HG02763 (cell line): ENCODE measurements around the gene AMER2.

ENCODE experiments used
- ATAC-seq: cut with Tn5 transposase; IDR thresholded peaks from one replicate; pipeline ENCODE4 v1.9.1; 2021; ENCODE audit warnings: mild to moderate bottlenecking, moderate library complexity; ENCODE audit not compliant: unreplicated experiment

Gene AMER2, protein sequence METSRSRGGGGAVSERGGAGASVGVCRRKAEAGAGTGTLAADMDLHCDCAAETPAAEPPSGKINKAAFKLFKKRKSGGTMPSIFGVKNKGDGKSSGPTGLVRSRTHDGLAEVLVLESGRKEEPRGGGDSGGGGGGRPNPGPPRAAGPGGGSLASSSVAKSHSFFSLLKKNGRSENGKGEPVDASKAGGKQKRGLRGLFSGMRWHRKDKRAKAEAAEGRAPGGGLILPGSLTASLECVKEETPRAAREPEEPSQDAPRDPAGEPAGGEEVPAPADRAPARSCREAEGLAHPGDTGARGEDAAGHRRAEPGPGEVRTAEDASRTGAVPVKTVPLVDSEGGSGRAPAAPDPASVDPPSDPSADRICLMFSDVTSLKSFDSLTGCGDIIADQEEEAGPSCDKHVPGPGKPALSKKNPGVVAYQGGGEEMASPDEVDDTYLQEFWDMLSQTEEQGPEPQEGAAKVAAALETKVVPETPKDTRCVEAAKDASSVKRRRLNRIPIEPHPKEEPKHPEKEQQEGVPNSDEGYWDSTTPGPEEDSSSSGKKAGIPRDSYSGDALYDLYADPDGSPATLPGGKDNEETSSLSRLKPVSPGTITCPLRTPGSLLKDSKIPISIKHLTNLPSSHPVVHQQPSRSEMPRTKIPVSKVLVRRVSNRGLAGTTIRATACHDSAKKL

DNA sequence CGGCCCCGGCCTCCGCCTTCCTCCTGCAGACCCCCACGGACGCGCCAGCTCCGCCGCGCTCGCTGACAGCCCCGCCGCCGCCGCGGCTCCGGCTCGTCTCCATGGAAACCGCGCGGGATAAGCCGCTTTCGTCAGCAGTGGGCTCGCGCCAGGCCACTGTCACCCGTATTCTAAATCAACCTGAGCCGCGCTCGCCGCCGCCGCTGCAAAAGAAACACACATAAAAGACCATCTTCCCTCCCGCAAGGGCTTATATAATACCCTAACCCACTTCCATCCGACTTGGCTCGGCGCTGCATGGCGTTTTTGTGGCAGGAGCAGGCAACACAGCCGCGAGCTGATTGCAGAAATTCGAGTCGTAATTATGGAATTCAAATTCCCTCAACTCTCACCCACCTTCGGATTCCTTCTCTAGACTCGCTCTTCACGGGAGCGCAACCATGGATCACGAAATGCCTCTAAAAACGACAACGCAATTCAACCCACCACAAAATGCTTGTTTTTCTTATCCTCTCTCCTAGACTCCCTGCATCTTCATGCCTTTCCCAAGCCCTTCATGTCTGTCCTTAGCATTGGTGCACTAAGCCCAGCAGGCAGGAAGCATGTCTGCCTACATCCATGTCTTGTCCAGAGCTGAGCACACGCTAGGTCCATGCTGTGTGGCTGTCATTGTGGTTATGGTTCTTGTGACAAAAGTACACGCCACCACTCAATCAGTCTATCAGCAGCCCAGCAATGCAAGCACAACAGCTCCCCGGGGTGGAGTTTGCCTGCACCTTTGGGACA is at the start of gene AMER2:
AMER2 (minus strand) TSS at position 772 of the 786 bp plus-strand sequence; CDS start at position 103, 669 bp downstream.
- ATAC-seq = no peak

DNA sequence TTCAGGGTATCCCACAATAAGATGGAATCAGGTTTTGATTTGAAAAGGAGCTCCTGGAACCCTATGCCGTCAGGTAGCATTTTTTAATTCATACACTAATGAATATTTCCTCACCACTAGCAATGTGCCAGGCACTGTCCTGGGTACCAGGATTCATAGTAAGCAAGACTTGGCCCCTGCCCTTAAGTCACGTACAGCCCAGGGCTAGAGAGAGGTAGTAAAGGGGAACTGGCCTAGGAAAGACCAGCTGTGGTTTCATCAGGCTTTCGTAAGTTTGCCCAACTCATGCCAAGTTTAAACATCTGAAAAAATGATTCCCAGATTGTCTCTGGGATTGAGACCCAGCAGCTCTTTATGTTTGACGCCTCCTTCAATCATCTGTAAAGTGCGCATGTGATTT is 45.9 kb upstream of the AMER2 start:
- no peak for ATAC-seq

DNA sequence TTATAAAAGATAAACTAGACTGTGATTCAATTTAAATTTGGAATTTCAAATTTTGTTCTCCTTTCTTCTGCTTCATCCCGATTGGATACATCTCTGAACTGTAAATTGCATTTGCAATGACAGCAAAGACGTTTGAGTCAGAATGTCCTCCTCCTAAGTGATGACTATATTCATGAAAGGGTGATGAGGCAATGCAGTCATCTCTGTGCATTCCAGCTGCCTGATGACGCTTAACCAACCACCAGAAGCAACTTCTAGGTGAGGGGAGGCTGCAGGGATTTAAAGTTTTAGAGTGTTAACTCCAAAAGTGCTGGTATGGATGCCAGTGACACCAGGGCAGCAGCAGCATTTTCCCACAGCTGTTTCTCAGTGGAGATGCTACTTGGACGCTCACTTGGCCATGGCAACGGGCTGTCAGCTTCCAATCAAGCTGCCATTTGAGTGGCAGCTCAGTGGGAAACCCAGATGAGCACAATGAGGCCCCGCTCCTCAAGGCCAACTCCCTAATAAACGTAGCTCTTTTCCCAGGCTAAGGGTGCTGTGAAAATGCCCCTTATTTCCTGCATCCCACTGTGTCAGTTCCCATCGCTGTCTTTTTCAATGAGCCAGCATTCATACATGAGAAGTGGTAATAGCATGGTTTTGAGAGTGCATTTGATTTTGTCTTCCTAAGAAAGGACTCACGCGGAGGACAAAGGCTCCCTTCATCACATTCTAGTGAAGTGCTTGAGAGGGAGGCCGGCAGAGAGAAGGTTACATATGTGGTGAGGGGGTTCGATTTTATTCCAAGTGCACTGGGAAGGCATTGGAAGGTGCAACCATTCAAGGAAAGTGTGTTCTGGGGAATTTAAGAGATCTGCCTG is 45.2 kb upstream of the AMER2 start:
- no peak for ATAC-seq

DNA sequence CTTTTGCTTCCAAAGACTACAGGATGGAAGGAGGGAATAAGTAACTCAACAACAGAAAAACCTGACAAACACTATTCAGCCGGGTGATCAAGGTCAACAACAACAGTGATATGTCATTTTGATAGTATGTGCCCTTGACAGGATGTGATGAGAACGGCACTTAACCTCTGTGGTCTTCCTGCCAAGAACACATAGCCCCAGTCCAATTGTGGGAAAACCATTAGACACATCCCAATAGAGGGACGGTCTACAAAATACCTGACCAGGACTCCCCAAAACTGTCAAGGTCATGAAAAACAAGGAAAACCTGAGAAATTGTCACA is 43.1 kb upstream of the AMER2 start:
- ATAC-seq = no peak

DNA sequence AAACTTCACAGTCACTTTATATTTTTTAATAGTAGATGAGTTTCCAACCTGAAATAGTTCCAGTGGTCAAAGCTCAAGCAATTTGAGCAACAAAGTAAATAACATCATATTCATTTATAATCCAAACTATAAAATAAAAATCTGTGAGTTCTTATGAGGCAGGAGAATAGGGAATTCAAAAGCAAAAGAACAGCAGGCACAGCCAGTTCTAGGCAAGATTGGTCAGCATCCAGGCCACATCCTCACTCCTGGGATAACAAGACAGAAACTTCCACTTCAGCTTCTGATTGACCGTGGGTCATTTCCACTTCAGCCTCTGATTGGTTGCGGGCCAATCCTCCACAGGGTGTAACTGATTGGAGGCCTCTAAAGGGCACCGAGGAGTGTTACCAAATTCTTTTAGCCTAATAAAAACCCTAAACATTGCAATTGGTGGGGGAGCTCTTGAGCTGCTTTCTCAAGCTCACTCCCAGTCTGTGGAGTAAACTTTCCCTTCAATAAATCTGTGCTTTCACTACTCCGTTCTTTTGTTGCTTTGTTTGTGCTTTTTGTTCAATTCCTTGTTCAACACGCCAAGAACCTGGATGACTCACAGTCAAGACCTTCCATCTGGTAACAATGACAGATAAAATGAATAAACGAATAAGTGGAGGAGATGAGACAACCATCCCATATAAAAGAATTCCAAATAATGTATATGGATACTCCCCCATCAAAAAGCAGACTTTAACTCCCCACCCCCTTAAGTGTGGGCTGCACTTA is 42.6 kb upstream of the AMER2 start:
- ATAC-seq = no peak

DNA sequence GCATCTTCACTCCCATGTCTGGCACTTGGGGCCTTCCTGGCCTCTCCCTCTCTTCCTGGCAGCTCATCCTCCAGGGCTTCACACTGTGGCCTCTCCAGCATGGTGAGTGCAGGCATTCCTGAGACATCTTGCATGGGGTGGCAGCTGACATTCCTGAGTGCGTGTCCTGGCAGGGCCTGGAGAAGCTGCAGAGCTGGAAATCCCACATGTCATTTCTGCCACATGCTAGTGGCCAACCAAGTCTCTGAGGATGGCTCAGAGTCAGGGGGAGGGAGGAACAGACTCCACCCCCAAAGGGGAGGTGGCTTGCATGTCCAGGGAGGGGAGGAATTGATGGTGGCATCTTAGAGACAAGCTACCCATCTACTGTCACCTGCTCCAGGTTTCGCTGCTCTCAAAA is 41.6 kb upstream of the AMER2 start:
- no peak for ATAC-seq

DNA sequence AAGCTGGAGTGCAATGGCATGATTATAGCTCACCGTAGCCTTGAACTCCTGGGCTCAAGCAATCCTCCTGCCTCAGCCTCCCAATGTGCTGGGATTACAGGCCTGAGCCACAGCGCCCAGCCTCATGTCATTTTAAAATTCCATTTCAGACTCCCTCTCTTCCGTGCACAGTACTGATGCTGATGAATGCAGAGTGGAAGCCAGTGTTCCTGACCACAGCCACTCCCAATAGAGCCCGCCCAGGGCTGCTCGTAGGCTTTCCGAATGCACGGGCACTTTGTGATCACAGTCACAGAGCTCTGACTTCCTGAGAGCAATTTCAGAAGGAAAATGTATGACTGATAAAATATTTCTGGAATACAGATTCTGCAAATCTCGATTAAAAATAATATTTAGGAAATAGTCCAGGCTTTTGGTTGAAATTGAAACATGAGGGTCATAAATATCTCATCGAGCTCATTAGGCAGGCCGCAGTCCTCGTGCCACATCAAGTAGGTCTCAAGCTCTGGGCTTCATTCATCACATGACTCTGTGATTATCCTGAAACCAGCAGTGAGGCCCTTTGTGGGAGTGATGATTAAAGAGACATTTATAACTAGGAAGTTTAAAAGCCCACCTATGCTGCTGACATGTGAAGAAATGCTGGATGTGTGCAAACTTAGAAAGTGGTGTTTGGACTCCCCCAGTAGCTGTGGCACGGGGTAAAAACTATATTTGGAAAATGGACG is 38.9 kb upstream of the AMER2 start:
- ATAC-seq = no peak

DNA sequence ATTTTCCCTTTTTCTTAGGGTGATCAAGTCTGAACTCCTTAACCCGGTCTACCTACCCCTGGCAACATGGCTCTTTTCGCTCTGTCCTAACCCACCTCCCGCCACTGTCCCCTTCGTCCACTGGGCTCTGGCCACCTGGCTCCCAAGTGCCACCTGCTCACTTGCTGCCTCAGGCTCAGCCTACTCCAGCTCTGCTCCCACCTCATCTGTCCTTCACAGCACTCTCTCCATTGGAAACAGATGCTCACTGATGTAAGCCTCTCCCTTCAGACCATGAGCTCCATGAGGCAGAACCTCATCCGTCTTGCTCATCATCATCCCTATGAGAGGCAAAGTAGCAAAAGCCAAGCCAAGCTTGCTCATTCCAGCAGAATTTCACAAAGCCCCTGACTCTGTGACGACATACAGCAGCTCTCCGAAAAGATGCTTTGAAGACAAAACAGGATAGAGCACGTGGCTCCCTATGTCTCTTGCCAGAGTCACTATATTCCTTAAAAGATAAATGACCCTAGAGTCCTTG is 35.3 kb upstream of the AMER2 start:
- no peak for ATAC-seq

DNA sequence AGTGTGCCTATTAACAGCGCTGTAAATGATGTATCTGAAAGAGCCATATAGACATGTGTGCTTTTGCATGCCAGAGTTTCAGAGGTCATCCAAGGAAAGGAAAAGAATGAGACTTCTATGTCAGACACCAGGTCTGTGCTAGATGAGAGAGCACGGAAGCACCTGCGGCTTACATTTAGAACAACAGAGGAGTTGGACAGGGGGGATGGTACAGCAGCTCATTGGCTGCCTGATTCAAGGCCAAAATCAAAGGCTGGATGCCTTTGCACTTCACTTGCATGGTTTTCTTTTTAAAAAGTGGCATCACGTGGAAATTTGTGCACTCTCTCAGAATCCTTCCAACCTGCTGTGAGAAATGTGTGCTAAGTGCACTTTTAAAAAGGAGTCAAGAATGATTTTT is 32.8 kb upstream of the AMER2 start:
- no peak for ATAC-seq

DNA sequence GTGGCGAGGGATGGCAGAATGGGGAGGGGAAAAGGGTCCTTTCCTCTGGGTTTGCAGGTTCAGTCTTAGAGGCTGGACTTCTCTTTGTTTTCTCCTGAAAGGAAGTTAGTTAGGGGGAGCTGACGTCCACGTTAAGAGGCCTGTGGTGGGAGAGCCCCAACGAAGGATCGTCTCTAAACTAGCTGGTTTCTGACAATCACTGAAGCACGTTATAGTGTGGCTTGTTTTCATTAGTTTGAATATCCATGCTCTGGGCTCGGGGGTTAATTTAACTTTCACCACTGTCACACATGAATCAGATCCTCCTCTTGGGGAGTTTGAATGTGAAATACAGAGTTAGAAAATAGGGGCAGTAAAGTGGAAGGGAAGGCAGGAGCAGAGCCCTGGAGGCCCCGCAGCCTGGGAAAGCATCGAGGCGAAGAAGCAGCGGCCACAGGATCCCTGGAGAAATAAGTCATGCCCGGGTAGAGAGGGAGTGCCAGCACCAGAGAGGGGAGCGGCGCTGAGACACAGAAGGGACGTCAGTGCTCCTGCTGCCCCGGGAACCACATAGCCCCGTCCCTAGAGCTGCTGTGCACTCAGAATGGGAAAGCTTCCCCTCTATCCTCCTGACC is 31.1 kb upstream of the AMER2 start:
- ATAC-seq = no peak

DNA sequence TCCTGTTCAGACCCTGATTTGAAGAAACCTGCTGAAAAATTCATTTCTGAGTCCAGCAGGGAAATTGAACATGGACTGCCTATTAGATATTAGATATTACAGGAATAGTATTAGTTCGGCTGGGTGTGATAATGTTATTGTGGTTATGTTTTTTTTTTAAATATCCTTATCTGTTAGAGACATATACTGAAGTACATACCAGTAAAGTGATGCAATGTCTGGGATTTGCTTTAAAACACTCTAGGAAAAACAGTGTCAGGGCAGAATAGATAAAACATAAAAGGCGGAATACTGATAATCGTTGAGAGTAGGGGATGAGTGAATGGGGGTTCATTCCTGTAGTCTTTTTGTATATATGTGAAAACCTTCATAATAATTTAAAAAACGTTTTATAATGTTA is 28.7 kb upstream of the AMER2 start:
- no peak for ATAC-seq

DNA sequence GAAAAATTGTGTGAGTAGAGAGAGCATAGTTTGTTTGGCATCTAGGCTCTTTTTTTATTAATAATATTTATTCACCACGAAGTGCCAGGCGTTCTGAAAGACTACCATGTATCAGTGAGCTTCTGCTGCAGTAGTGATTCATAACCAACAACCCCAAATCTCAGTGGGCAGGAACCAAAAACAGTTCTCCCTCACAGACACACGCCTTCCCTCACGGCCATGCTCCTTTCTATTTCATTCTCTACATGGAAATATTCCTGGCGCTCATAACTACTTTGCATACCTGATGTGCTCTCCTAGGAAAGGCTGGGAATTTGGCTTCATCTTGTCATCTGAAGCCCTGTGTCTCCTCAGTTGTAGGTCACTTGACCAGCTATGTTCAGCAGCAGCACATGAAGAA is 26.6 kb upstream of the AMER2 start:
- no peak for ATAC-seq

DNA sequence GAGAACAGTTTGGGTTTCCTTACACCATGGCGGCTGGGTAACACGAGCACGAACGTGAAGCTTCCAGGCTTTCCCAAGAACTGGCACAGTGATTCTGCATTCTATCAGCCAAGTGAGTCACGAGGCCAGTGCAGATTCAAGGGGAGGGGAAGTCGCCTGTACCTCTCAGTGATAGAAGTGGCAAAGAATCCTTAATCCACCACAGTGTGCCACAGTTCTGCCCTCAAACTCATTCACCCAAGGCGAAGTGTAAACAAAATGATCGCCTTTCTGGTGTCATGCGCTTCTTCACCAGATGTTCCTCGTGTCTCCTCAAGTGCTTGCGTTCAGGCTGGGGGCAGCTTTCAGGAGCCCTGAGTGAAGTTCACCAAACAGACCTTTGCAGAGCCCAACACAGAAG is 24.9 kb upstream of the AMER2 start:
- ATAC-seq = no peak

DNA sequence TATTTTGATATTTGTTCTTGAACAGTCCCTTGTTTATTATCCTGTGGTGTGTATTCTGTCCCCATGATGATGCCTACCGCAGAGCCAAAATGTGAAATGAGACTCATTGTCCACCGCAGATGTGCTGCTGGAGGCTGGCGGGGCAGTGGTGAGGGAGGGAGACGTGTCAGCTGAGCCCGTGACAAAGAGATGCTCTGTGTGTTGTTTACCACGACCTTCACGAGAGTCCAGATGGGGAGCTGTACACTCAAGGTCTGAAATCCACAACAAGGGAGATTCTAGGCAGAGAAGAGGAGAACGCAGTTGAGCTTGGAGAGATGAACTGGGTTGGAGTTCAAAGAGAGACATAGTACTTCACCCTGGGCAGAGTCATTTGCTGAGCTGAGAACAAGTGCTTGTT is 20.8 kb upstream of the AMER2 start:
- ATAC-seq = no peak

DNA sequence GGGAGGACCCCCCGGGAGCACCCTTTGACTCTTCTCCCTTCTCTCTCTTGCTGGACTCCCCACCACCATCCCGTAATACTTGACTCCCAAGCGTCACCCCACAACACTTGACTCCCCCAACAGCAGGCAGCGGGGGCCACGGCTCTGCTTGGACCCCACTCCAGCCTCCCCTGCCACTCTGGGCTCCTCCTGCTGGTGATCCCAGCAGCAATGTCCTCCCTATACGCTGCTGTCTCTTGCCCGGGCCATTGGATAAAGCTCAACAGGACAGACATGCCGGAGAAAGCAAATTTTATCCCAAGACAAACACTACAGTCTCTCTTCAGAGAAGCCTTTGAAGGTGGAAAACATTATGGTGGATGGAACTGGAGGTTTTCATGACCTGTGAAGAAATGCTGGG is 20.4 kb upstream of the AMER2 start:
- no peak for ATAC-seq

DNA sequence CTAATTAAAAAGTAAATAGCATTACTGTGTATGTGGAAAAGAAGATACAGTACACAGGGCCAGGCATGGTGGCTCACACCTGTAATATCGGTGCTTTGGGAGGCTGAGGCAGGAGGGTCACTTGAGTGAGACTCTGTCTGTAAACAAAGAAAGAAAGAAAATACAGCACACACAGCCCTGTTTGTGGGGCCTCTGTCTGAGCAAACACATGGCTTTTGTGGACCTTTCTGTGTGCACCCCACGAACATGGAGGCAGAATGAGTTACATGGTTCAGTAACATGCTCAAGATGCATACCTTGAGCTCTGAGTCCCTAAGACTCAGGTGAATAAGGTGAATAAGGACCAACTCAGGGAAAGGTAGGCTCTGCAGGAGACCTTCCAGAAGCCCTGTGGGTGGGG is 20.0 kb upstream of the AMER2 start:
- no peak for ATAC-seq

DNA sequence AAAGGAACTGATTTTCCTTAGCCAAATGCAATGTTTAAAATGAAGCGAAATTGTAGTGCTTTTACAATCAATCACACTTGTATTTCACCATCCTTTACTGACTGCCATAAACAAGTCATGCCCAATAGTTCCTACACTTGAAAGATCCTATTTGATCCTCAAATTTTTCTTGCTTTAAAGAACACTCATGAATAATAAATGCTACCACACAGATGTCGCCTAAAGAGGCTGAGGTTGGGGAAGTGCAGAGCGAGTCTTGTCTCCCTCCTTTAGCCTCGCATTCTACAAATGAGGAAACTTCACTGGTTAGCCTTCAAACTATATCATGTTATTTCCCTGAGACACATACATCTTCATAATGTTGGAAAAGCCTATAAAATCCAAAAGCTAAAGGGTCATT is 18.7 kb upstream of the AMER2 start:
- ATAC-seq = no peak

DNA sequence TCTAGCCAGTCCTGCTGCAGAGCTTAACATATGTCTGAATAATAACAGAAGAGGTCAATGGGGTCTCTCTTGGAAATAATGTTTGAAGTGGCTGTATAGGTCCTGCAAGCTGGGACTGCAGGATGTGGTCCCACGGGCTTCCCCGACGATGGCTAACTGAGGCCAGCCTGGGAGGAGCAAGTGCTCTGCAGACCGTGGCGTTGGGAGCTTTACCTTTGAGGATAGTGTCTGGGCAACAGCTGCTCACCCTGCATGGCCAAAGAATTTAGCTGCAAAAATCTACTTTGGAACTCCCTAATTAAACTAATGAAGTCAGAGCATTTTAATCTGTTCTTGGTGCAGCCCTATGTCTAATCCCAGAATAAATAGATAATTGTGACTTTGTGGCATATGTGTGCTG is 18.2 kb upstream of the AMER2 start:
- ATAC-seq = no peak

DNA sequence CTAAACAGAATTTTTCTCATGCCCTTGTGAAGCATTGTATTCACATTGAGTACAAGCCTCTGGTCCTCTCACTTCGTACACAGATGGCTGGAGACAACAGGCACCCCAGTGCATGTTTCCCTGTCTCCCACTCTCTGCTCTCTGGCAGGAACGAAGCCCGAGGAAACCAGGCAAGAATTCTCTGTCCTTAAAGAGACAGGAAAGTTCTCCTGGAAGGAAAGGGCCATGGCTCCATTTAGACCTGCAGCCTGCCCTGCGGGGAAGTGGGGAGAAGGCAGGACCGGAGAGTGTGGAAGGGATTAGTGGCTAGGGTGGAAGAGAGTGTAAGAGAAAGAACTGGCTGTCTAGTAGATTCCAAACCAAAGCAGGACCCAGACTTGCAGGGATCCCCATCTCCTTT is 15.5 kb upstream of the AMER2 start:
- no peak for ATAC-seq
